GM18511 (cell line): ENCODE data around the gene SYT7.
A peak's percentile ranks its signal among the peaks of the same experiment; 100 is the strongest.

Source experiments
- ATAC-seq: cut with Tn5 transposase; IDR thresholded peaks from one replicate; pipeline ENCODE4 v1.9.1; 2021; ENCODE audit warnings: mild to moderate bottlenecking, moderate library complexity; ENCODE audit not compliant: unreplicated experiment

SYT7 gene

GRCh38 chr11:61586792-61587430, 6.0 kb upstream of the SYT7 start:
- ATAC-seq, result no peak

- no peak for ATAC-seq
Measured at GRCh38 chr11:61585115-61585514, 4.2 kb upstream of the SYT7 start.

DNA sequence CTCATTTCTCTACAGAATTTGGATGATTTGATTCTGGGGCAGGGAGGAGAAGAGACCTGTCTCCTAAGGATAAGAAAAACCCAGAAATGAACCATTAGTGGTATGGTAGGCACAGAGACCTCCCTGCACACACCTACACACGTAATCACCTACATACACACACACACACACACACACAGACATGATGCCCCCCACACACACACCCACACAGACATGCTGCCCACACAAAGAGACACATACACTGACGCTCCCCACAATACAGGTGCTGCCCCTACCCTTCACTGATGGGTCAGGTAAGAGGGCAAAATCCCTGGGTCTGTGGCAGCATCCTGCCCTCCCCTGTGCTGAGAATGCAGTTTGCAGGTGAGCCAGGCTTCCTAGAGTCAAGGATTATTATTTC, 1.1 kb upstream of the SYT7 start:
- no peak for ATAC-seq

DNA sequence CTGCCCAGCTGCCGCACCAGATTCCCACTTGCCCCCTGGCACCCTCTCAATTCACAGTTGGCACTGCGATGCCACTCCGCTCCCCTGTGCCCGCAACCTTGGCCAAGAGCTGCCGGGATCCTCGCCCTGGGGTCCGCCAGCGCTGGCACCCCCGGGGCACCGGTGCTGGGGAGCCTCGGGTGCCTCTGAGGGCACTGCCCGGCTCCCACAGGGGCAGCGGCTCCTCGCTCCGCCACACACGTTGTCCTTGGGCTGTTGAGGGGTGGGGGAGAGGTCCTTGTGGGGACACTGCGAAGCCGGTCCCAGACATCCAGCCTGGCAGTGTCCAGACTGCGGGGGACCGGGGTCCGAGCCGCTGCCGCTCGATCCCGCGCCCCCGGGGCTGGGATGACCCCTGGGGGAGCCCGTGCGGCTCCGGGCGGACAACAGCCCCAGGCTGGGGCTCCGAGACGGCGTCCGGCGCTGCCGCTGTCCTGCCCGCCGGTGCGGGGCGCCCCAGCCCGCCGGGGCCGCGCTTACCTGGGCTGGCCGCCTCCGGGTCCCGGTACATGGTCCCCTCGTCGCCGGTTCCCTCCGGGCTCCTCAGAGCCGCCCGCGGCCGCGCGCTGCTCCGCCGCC, 496 bp downstream of the SYT7 start:
- ATAC-seq, result peak; percentile 10

- ATAC-seq, result no peak
Measured at GRCh38 chr11:61579676-61580270, 1.1 kb downstream of the SYT7 start.

DNA sequence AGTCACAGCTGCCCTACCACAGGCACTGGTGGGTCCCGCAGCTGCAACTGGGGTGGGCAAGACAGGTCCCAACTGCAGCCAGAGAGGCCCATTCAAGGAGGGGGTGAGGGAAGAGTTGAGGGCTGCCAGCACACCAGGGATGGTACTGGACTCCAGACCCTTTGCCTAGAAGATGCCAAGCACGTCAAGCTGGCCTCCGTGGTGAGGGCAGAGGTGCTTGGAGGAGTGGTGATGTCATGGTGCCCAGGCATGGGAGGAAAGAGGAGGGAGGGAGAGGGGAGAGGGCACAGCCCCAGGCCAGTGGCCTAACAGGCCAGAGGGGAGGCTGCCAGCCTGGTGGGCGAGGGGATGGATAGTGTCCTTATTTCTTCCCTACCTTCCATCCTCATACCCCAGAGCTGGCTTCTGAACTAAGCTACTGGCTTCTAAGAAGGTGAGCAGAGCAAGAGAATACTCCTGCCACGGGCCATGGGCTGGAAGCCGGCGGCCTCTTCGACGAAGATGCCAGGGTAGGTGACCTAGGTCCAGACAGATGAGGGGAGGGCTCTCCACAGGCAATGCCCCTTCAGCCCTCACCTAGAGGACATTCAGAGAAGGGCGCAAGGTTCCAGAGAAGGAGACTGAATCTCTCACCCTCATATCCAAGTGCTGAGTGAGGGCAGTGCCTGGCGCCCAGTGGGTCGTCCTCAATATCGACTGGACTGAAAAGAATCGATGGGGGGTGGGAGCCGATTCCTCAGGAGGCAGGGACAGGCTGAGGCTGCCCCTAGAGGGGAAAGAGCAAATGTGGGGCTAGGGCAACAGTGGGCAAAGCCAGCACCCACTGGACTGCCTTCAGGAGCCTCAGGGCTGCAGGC, 1.8 kb downstream of the SYT7 start:
- no peak for ATAC-seq

DNA sequence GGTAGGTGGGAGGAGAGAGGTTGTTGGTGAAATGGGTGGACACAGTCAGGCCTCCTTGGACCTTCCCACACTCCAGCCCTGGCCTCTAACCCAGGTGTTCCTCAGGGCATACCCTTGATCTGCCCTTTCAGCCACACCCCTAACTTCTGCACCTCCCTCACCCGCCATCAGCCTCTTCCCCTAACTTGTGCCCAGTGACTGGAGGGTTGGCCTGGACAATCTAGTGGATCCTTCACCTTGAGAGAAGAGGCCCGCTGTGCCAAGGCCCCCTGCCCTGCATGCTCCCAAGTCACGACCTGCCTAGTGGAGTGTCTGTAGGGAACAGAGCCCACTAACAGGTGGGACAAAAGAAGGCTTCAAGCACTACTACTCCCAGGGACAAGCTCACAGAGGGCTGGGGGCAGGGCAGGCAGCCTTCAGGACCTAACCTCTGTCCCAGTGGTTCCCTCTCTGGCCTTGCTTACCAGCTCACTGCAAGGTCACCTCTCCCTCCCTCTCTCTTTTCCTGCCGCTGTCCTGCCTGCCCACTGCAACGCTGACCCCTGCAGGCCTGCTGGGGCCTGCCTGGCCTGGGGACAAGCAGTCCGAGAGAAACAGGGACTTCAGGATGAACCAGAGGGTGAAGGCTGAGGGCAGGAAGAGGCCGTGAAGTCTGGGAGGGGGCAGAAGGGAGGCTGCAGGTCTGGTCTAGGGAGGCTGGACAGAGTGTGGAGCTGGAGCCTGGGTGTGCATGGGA, 3.3 kb downstream of the SYT7 start:
- ATAC-seq, result no peak

- ATAC-seq, result no peak
Measured at GRCh38 chr11:61575886-61576861, 4.7 kb downstream of the SYT7 start.

DNA sequence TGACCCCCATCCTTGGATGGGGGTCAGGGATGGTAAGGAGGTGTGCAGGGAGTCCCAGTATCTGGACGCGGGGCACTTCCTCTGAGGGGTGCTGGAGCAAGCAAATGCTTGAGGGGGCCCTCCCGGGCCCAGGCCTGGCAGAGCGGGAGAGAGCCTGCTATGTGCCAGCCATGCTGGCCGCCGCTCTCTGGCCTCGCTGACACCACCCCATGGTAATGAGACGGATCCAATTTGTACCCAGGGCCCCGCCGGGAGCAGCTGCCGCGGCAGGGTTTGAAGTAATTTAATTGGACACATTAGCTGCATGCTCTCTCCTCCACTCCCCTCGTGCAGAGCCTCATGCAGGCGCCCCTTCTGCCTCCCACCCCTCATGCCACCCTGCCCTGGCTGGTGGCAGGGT, 6.3 kb downstream of the SYT7 start:
- no peak for ATAC-seq

DNA sequence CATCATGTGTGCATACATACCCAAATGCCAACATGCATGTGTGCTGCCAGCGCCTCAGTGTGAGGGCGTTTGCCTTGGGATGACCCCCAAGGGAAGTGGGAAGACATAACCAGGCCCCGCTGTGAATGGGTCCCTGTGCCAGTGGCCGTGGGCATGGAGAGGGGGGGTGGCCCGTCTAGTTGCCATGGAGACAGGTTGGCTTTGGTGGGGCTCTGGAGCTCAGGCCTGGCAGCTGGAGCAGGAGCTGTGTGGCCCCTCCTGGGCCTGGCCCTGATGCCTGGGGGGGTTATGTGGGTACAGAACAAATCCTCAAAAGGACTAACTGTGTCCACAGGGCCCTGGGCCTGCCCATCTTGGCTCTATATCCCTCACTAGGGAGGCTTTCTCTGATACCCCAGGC, 8.0 kb downstream of the SYT7 start:
- no peak for ATAC-seq

GRCh38 chr11:61571869-61572268, 9.0 kb downstream of the SYT7 start:
- no peak for ATAC-seq

- ATAC-seq, result no peak
Measured at GRCh38 chr11:61571337-61571736, 9.5 kb downstream of the SYT7 start.

DNA sequence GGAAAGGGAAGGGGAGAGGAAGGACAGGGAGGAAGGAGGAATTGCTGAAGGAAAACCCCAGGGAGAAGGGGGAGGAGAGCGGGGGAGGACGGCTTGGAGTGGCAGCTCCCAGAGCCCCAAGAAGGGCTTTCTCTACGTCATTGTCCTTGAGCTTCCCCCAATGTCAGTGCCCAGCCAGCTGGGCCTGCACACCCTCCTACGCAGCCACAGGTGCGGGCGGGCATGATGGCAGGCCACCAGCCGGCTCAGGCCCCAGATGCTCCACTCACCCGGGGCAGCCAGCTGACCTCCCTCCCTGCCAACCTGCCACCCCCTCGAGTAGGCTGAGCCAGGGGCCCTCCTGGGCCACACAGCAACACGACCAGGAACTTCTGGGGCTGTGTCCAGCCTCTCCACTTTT, 11.2 kb downstream of the SYT7 start:
- no peak for ATAC-seq

DNA sequence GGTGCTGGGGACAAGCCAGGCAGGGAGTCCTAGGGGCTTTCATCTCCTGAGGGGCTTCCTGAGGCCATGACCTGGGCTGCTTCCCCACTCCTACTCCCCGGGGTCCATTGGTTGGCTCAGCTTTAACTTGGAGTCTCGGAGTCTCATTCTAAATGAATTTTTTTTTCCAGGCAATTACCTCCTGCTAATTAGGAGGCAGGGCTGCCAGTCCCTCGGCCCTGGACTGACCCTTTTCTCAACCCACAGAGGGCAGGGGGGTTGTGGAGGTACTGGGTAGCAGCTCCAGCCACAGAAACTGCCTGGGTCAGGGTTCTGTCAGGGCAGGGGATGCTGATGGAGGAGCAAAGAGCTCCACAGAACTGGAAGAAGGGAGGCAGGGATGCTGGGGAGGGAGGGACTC, 11.9 kb downstream of the SYT7 start:
- ATAC-seq, result no peak

DNA sequence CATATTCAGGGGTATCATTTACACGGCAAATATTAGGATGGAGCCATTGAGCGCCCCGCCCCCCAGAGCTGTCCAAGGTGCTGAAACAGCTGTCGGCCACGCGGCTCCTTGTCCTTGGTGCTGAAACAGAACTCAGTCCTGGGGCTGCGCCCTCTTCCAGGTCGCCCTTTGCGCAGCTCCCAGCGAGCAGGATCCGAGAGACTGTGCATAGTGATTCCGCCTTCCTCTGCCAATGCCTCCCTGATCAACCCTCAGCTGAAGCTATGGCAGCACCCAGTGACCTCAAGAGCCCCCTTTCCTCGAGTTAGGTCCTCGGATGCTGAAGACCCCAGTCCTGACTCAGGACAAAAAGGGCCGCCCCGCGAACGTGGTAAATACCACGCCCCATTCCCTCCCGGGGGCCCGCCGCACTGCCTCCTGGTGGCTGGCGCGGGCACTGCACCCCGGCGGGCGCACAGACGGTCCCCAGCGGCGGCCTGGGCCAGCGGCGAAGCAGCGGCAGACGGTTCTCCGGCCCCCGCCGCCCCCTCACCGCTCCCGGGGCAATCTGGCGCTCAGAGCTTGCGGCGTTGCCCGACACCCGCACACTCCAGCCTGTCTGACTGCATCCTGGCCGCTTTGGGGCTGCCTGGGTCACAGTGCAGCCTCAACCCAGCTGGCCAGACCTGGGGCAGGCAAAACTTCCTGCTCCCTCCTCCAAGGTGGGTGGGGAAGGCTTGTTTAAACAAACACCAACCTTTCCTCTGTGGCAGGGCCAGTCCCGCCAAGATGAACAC, 13.4 kb downstream of the SYT7 start:
- no peak for ATAC-seq

DNA sequence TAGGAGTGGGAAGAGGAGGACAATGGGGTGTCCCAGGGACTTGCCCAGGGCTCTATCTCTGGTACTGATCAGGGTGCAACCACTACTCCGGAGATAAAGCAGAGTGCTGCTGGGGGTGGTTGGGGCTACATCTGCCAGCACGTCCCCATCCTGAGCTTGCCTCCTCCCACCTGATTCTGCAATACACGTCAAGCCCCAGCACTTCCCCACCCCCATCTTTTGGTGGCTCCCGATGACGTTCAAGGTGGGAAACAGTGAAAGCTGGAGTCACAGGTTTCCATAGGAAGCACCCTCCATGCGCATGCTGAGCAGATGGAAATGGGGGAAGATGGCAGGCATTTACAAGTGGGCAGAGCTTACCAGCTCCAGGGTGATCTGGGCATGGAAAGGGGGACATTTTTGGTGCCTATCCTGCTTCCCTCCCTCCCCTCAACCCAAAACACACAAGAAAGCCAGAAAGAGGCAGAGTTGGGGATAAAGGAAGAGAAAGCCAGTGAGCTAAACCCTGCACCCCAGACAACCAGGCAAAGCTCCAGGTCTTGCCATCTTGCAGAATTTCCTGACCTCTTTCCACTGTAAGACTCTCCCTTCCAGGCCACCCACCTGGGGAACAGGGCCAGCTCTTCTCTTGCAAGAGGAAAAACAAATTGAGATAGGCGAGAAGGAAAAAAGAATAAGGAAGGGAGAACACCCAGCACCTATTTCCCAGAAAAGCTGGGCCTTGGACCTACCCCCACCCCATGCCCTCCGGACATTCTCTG, 15.8 kb downstream of the SYT7 start:
- ATAC-seq, result no peak

GRCh38 chr11:61560751-61561150, 20.1 kb downstream of the SYT7 start:
- no peak for ATAC-seq

DNA sequence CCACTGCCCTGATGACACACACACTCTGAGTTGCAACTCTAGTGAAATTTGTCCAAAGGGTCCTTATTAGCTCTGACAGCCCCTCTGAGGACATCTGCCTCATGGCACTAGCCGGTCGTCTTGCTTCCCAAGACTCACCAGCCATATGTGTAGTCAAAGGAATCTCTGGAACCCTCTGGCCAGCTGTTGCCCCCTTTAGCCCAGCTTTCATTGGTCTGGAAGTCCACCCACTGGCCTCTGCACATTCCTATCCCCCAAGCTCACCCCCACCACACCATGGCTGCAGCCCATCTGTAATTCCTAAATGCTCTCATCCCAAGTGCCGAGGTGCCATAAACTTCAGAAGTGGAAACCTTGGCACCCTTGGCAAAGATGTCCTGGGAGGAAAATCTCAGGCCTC, 24.3 kb downstream of the SYT7 start:
- no peak for ATAC-seq
